Measurements from ENCODE around the gene ZNF649.

ZNF649 gene

GRCh38 chr19:51873097-51873496 lies 31.7 kb downstream of the ZNF649 start:
- peaks cover 7% of the 10 kb centered on the region for H3K36me3 ChIP-seq
- no peaks in the 10 kb centered on the region for H3K4me1 ChIP-seq
- H3K9me3 ChIP-seq: peaks cover 2% of the 10 kb centered on the region
- no peak overlapping the region for H3K4me3 ChIP-seq (ENCODE audit: low read depth, low read length)
- no peak for TF ChIP-seq CTCF (IDR thresholded peaks at IDR 0.05; ENCODE audit: low read depth, low read length)
- no peak for DNase-seq
- no peaks in the 10 kb centered on the region for H3K27me3 ChIP-seq

DNA sequence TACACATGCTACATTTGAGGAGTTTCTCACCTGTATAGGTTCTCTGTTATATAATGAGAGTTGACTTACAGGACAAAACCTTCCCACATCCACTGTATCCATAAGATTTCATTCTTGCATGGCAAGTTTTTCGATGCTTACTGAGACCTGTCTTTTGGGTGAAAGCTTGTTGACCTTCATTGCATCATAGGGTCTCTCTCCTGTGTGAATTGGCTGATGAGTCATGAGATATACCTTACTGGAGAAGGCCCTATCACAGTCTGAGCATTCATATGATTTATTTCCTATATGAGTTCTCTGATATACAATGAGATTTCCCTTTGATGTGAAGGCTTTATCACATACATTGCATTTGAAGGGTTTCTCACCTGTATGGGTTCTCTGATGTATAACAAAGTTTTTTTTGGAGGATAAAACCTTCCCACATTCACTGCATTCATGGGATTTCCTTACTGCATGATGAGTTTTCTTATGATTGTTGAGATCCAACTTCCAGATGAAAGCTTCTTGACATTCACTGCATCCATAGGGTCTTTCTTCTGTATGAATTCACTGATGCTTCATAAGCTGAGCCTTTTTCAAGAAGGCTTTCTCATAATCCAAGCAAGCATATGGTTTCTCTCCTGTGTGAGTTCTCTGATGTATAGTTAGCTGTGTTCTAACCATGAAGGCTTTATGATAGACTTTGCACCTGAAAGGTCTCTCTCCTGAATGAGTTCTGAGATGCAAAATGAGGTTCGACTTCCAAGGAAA lies 42.8 kb downstream of the ZNF649 start:
- TF ChIP-seq CTCF (IDR thresholded peaks at IDR 0.05; ENCODE audit: low read depth, low read length): no peak
- no peak for DNase-seq
- Histone ChIP-seq H3K4me3 (ENCODE audit: low read depth, low read length) (no peak overlapping the region), H3K4me1 (no peaks in the 10 kb centered on the region), H3K9me3 (peaks cover 7% of the 10 kb centered on the region), H3K27me3 (no peaks in the 10 kb centered on the region), H3K36me3 (no peaks in the 10 kb centered on the region)

All from BE2C (cell line).